H1 (cell line): Measurements from ENCODE around the gene USP13. TPM values are rescaled to one million over a fixed set of nuclear protein-coding genes. Genes with fewer than 3 reads are reported as not detected.

ENCODE experiments used
- CTCF ChIA-PET: fragments of 300-600 bp; sonication (Branson Sonifier 250); formaldehyde crosslinking; loops from one replicate; lab custom pipeline; 2021; ENCODE audit not compliant: partially characterized antibody; lab: Charles Lee
- POLR2A ChIA-PET: fragments of 300-600 bp; sonication (Branson Sonifier 250); formaldehyde crosslinking; loops from one replicate; lab custom pipeline; 2021; ENCODE audit warnings: inconsistent platforms; ENCODE audit not compliant: partially characterized antibody; lab: Charles Lee
- DNase-seq, 2 experiments: peaks; one replicate each; pipeline versions ENCODE4 v3.0.0 to v3.0.0-alpha.2; 2010 to 2022; ENCODE audit warnings: low spot score in 2 of 2, low read depth in 1 of 2, mixed read lengths in 1 of 2
- FAIRE-seq: peaks from 2 replicates; lab custom pipeline; 2011; peaks lifted over from hg19 to GRCh38; lab: Jason Lieb, UNC
- H2AFZ ChIP-seq: 2 replicates; pipeline ENCODE4 v1.8.1; 2012; ENCODE audit warnings: low read length, inconsistent platforms
- H2AK5ac ChIP-seq: 2 replicates; pipeline ENCODE4 v1.6.1; 2013; ENCODE audit warnings: low read depth, low read length
- H2BK120ac ChIP-seq: replicated peaks from 2 replicates; pipeline ENCODE3; 2013; ENCODE audit warnings: low read depth, low read length, inconsistent platforms
- H2BK12ac ChIP-seq: 2 replicates; pipeline ENCODE4 v1.6.1; 2013; ENCODE audit warnings: low read depth, low read length
- H2BK15ac ChIP-seq: 2 replicates; pipeline ENCODE4 v1.6.1; 2013; ENCODE audit warnings: low read length
- H2BK20ac ChIP-seq: 2 replicates; pipeline ENCODE4 v1.6.1; 2013; ENCODE audit warnings: low read length
- H2BK5ac ChIP-seq: 2 replicates; pipeline ENCODE4 v1.6.1; 2013; ENCODE audit warnings: low read depth, low read length
- H3K14ac ChIP-seq: 2 replicates; pipeline ENCODE4 v1.6.1; 2013; ENCODE audit warnings: inconsistent platforms; ENCODE audit not compliant: insufficient read length
- H3K18ac ChIP-seq: 2 replicates; pipeline ENCODE4 v1.6.1; 2013; ENCODE audit warnings: low read length; ENCODE audit errors: extremely low read depth
- H3K23ac ChIP-seq: 2 replicates; pipeline ENCODE4 v1.6.1; 2013; ENCODE audit warnings: inconsistent platforms; ENCODE audit not compliant: insufficient read length
- H3K23me2 ChIP-seq: 2 replicates; pipeline ENCODE4 v1.6.1; 2013; ENCODE audit warnings: low read depth, low read length
- H3K27ac ChIP-seq: 2 replicates; pipeline ENCODE4 v1.6.1; 2011; ENCODE audit warnings: low read depth, low read length, inconsistent platforms
- H3K27me3 ChIP-seq, 4 experiments: replicated peaks in 1 of 4; 1 replicate in 1 of 4; 2 replicates in 3 of 4; pipeline versions ENCODE4 v1.6.1 to v1.8.1; 2011 to 2013; ENCODE audit warnings: low read length in 3 of 4, mild to moderate bottlenecking in 3 of 4, inconsistent platforms in 2 of 4, mixed read lengths in 2 of 4, moderate library complexity in 1 of 4; ENCODE audit not compliant: control insufficient read depth in 3 of 4, insufficient read depth in 3 of 4; ENCODE audit errors: extremely low read depth in 1 of 4
- H3K36me3 ChIP-seq, 4 experiments: 2 replicates each; pipeline versions ENCODE4 v1.6.1 to v1.8.1; 2011 to 2013; ENCODE audit warnings: mild to moderate bottlenecking in 4 of 4, low read length in 3 of 4, moderate library complexity in 2 of 4, control low read depth in 1 of 4, inconsistent platforms in 1 of 4; ENCODE audit not compliant: insufficient read depth in 4 of 4, control insufficient read depth in 2 of 4
- H3K4ac ChIP-seq: replicated peaks from 2 replicates; pipeline ENCODE3; 2013; ENCODE audit warnings: low read length, low read depth, mixed read lengths, inconsistent platforms; ENCODE audit not compliant: insufficient read length
- H3K4me1 ChIP-seq, 4 experiments: replicated peaks in 1 of 4; 1 replicate in 1 of 4; 2 replicates in 3 of 4; pipeline versions ENCODE4 v1.6.1 to v1.8.1; 2011 to 2013; ENCODE audit warnings: low read length in 3 of 4, inconsistent platforms in 2 of 4, mixed read lengths in 1 of 4; ENCODE audit not compliant: insufficient read depth in 4 of 4, control insufficient read depth in 3 of 4
- H3K4me2 ChIP-seq, 2 experiments: 2 replicates each; pipeline versions ENCODE4 v1.6.1 to v1.8.1; 2011 to 2013; ENCODE audit warnings: low read depth in 2 of 2, low read length in 2 of 2, control low read depth in 1 of 2, inconsistent platforms in 1 of 2, mild to moderate bottlenecking in 1 of 2; ENCODE audit not compliant: insufficient read depth in 1 of 2
- H3K4me3 ChIP-seq, 4 experiments: fragments of 200-600, 300-600 bp in 1 of 4; sonication (generic), shearing (Covaris generic), sonication (Bioruptor Twin) in 1 of 4; 2 replicates each; pipeline versions ENCODE4 v1.5.1 to v1.8.1; 2011 to 2016; ENCODE audit warnings: low read length in 4 of 4, low read depth in 3 of 4, control low read depth in 2 of 4, inconsistent platforms in 2 of 4, mild to moderate bottlenecking in 2 of 4, mixed read lengths in 1 of 4, moderate library complexity in 1 of 4; ENCODE audit not compliant: insufficient read depth in 2 of 4; ENCODE audit errors: extremely low read depth in 1 of 4
- H3K56ac ChIP-seq: replicated peaks from 2 replicates; pipeline ENCODE3; 2013; ENCODE audit warnings: low read depth, mild to moderate bottlenecking, mixed read lengths, low read length, inconsistent platforms; ENCODE audit not compliant: insufficient read length
- H3K79me1 ChIP-seq: 2 replicates; pipeline ENCODE4 v1.6.1; 2013; ENCODE audit warnings: low read depth, low read length, control low read depth
- H3K79me2 ChIP-seq, 2 experiments: 2 replicates each; pipeline versions ENCODE4 v1.6.1 to v1.8.1; 2012 to 2013; ENCODE audit warnings: low read length in 2 of 2, mild to moderate bottlenecking in 2 of 2, inconsistent platforms in 1 of 2; ENCODE audit not compliant: insufficient read depth in 2 of 2, control insufficient read depth in 1 of 2
- H3K9ac ChIP-seq, 4 experiments: replicated peaks in 1 of 4; 1 replicate in 1 of 4; 2 replicates in 3 of 4; pipeline versions ENCODE4 v1.6.1 to v1.8.1; 2011 to 2013; ENCODE audit warnings: low read depth in 3 of 4, low read length in 3 of 4, control low read depth in 2 of 4, mild to moderate bottlenecking in 2 of 4, moderate library complexity in 2 of 4, inconsistent platforms in 1 of 4; ENCODE audit errors: extremely low read depth in 1 of 4
- H3K9me3 ChIP-seq, 2 experiments: 2 replicates each; pipeline versions ENCODE4 v1.6.1 to v1.8.1; 2012 to 2013; ENCODE audit warnings: mild to moderate bottlenecking in 2 of 2, moderate library complexity in 2 of 2, control low read depth in 1 of 2, inconsistent platforms in 1 of 2, low read depth in 1 of 2, low read length in 1 of 2, mixed read lengths in 1 of 2; ENCODE audit not compliant: insufficient read depth in 2 of 2
- H4K20me1 ChIP-seq, 2 experiments: replicated peaks in 1 of 2; 2 replicates each; pipeline versions ENCODE3 to v1.8.1; 2011 to 2013; ENCODE audit warnings: inconsistent platforms in 2 of 2, low read length in 2 of 2, mild to moderate bottlenecking in 1 of 2; ENCODE audit not compliant: insufficient read depth in 2 of 2, control insufficient read depth in 1 of 2
- H4K5ac ChIP-seq: 2 replicates; pipeline ENCODE4 v1.6.1; 2013; ENCODE audit warnings: low read length, low read depth, mixed read lengths, inconsistent platforms; ENCODE audit not compliant: insufficient read length
- H4K8ac ChIP-seq: 2 replicates; pipeline ENCODE4 v1.8.0; 2013; ENCODE audit warnings: mild to moderate bottlenecking, moderate library complexity, low read length, inconsistent platforms; ENCODE audit not compliant: insufficient read depth; ENCODE audit errors: extremely low read depth
- H4K91ac ChIP-seq: replicated peaks from 2 replicates; pipeline ENCODE3; 2013; ENCODE audit warnings: low read length, mixed read lengths, inconsistent platforms; ENCODE audit not compliant: insufficient read length
- ATF3 ChIP-seq: IDR thresholded peaks from 2 replicates; pipeline ENCODE4 v1.6.1; 2011; ENCODE audit warnings: low read depth, mild to moderate bottlenecking, low read length; ENCODE audit not compliant: insufficient read depth
- BCL11A ChIP-seq, 2 experiments: IDR thresholded peaks; one replicate each; pipeline ENCODE4 v1.6.1; 2011; ENCODE audit warnings: low read depth in 2 of 2, low read length in 2 of 2, mild to moderate bottlenecking in 2 of 2
- BRCA1 ChIP-seq: IDR thresholded peaks from 2 replicates; pipeline ENCODE4 v1.6.1; 2012; ENCODE audit warnings: low read depth, low read length, improper control_type of control experiment
- CBX5 ChIP-seq: fragments of 300-800, 300-1000 bp; sonication (generic); IDR thresholded peaks from 2 replicates; pipeline ENCODE4 v1.7.1; 2016; ENCODE audit warnings: antibody characterized with exemption, low read length, low read depth
- CEBPB ChIP-seq: IDR thresholded peaks from 2 replicates; pipeline ENCODE4 v1.6.1; 2012; ENCODE audit warnings: low read depth, low read length
- CTBP2 ChIP-seq: IDR thresholded peaks from 2 replicates; pipeline ENCODE4 v1.7.0; 2011; ENCODE audit warnings: borderline replicate concordance, mild to moderate bottlenecking, moderate library complexity, mixed read lengths, low read length; ENCODE audit not compliant: insufficient read depth, insufficient read length
- JUN ChIP-seq: IDR thresholded peaks from 2 replicates; pipeline ENCODE4 v1.6.1; 2011; ENCODE audit warnings: low read depth, mild to moderate bottlenecking, improper control_type of control experiment, low read length
- KDM1A ChIP-seq: fragments of 200-600, 300-600 bp; sonication (generic); IDR thresholded peaks from 2 replicates; pipeline ENCODE4 v1.7.1; 2016; ENCODE audit warnings: mild to moderate bottlenecking, low read length, borderline replicate concordance
- MAFK ChIP-seq: IDR thresholded peaks from 2 replicates; pipeline ENCODE4 v1.6.1; 2012; ENCODE audit warnings: low read depth, mild to moderate bottlenecking, improper control_type of control experiment, low read length
- NRF1 ChIP-seq: IDR thresholded peaks from 2 replicates; pipeline ENCODE4 v1.6.1; 2011; ENCODE audit warnings: mild to moderate bottlenecking, low read depth, low read length, improper control_type of control experiment
- POLR2AphosphoS5 ChIP-seq: IDR thresholded peaks from 2 replicates; pipeline ENCODE4 v1.6.1; 2011; ENCODE audit warnings: low read depth, low read length
- SIX5 ChIP-seq: IDR thresholded peaks from 2 replicates; pipeline ENCODE4 v1.6.1; 2011; ENCODE audit warnings: mild to moderate bottlenecking, low read depth, low read length
- ZNF274 ChIP-seq: IDR thresholded peaks from 2 replicates; pipeline ENCODE4 v1.7.0; 2012; ENCODE audit warnings: low read length, borderline replicate concordance; ENCODE audit errors: extremely low read depth
- WGBS, 2 experiments: shearing (Covaris generic) in 1 of 2; methylation state at CpG; one replicate each; pipeline versions ENCODE4 v1.1.6 to v1.1.7; 2013 to 2015; ENCODE audit warnings: low lambda C conversion rate in 2 of 2, mixed read lengths in 2 of 2, inconsistent platforms in 1 of 2, low coverage in 1 of 2, missing lambda C conversion rate in 1 of 2; ENCODE audit not compliant: insufficient replicate concordance in 2 of 2, insufficient coverage in 1 of 2, insufficient read length in 1 of 2; ENCODE audit errors: extremely low coverage in 1 of 2, missing lambda C conversion rate in 1 of 2; 5-methylcytosine and 5-hydroxymethylcytosine counted together
- polyA plus RNA-seq, 7 experiments: library from polyadenylated mRNA; depleted of rRNA in 3 of 7; stranded (reverse) in 5 of 7; unstranded in 2 of 7; fragments of >200 nt in 5 of 7; fragments of 200-250 nt in 2 of 7; gene quantifications; 1 replicate in 5 of 7; 2 replicates in 1 of 7; 4 replicates in 1 of 7; pipeline versions ENCODE4 v1.2.1 to v1.2.3, GENCODE V29; 2011 to 2013; ENCODE audit warnings: missing spikeins in 2 of 7, mixed read lengths in 2 of 7
- total RNA-seq: library from RNA; stranded (reverse); fragmentation: NEBNext Ultra II Directional; extraction: Animal tissue kit (Norgen Biotek cat#: 25700); gene quantifications from 2 replicates; pipeline ENCODE4 v1.2.1, GENCODE V29; 2021

USP13 gene
- total and polyA plus RNA-seq, 2 of the 8 experiments (the other 6 are each of a cell fraction or from before 2014, with no cell fraction given), result 7.9 to 25.9 TPM

GRCh38 chr3:179775416-179776122 is 122.7 kb downstream of the USP13 start:
- DNase-seq (no peak), FAIRE-seq (no peak)
- Histone ChIP-seq H2BK12ac (no peak overlapping the region), H4K8ac (no peak overlapping the region), H3K14ac (no peak overlapping the region), H2BK20ac (no peak overlapping the region), H3K9me3 (peaks cover 13 to 21% of the 10 kb centered on the region in 2 experiments), H4K91ac (no peak overlapping the region), H3K23ac (no peak overlapping the region), H3K18ac (no peak overlapping the region), H3K4me1 (peaks cover 1 to 13% (median 4%) of the 10 kb centered on the region in 4 experiments; a peak in 6 of 7 replicates), H3K9ac (no peak overlapping the region), H3K4me2 (no peak overlapping the region), H4K5ac (no peak overlapping the region), H2AFZ (no peak overlapping the region), H4K20me1 (no peaks in the 10 kb centered on the region), H2BK15ac (no peak overlapping the region), H3K79me1 (no peaks in the 10 kb centered on the region), H3K27ac (no peak overlapping the region), H2AK5ac (no peak overlapping the region), H3K27me3 (no peaks in the 10 kb centered on the region), H3K79me2 (no peaks in the 10 kb centered on the region), H3K36me3 (peaks cover 0 to 23% (median 7%) of the 10 kb centered on the region in 4 experiments; a peak in 5 of 8 replicates), H2BK120ac (no peak overlapping the region), H3K4me3 (no peak overlapping the region), H3K56ac (no peak overlapping the region), H2BK5ac (no peak overlapping the region), H3K4ac (no peak overlapping the region), H3K23me2 (no peaks in the 10 kb centered on the region)
- WGBS, 2 experiments, result 97% methylated on average over 22 of the region's 28 CpGs; no CpG with 5 or more reads in 1 of the 2 experiments
- ChIA-PET POLR2A (no interaction called here), CTCF (interaction anchor here (1.2 to 1.7 kb wide), 3 partner anchors 9 to 820 kb away, joined by 4 read pairs; no protein-coding TSS in a partner anchor)
- TF ChIP-seq CTBP2, result no peak
- TF ChIP-seq ATF3, result no peak
- TF ChIP-seq MAFK, result no peak
- TF ChIP-seq BCL11A (IDR thresholded peaks at IDR 0.05; ENCODE audit: low read depth in 2 of 2, low read length in 2 of 2), result no peak
- no peak for TF ChIP-seq BRCA1
- no peak for TF ChIP-seq JUN
- no peak for TF ChIP-seq CBX5
- TF ChIP-seq CEBPB, result no peak
- no peak for TF ChIP-seq NRF1
- no peak for TF ChIP-seq ZNF274
- TF ChIP-seq KDM1A, result no peak
- TF ChIP-seq POLR2AphosphoS5, result no peak
- no peak for TF ChIP-seq SIX5
